DMS153 treated with DMSO at 0.1 percent for 48 hours (cell line): Measurements from ENCODE around the gene SHTN1.

Source experiments
- DNase-seq: peaks from one replicate; lab custom pipeline; 2025; ENCODE audit not compliant: unreplicated experiment; lab: John Stamatoyannopoulos, UW

Gene SHTN1

GRCh38 chr10:116838143-116838725 lies 166.8 kb downstream of the SHTN1 start:
- no peak for DNase-seq

- peak; percentile 21 for DNase-seq
These were observed 168.0 kb downstream of the SHTN1 start for GRCh38 chr10:116836902-116837523.

GRCh38 chr10:116836083-116836482 lies 168.9 kb downstream of the SHTN1 start:
- no peak for DNase-seq

- no peak for DNase-seq
These were observed 169.3 kb downstream of the SHTN1 start for GRCh38 chr10:116835658-116836057.

- no peak for DNase-seq
These were observed 170.7 kb downstream of the SHTN1 start for GRCh38 chr10:116833986-116834985.

- no peak for DNase-seq
These were observed 173.2 kb downstream of the SHTN1 start for GRCh38 chr10:116831790-116832189.
